PFSK-1 (cell line): ENCODE measurements around the gene PRKN.

Source experiments
- FOXP2 ChIP-seq: optimal IDR thresholded peaks from 2 replicates; pipeline ENCODE3; 2011; ENCODE audit warnings: borderline replicate concordance, control low read depth, inconsistent platforms; ENCODE audit not compliant: insufficient read depth; ENCODE audit errors: extremely low read length, extremely low read depth
- POLR2AphosphoS5 ChIP-seq: IDR thresholded peaks from 2 replicates; pipeline ENCODE4 v1.6.1; 2012; ENCODE audit warnings: low read depth, mild to moderate bottlenecking, control low read depth, low read length, moderate library complexity
- SIN3A ChIP-seq: IDR thresholded peaks from 2 replicates; pipeline ENCODE4 v1.6.1; 2012; ENCODE audit warnings: mild to moderate bottlenecking, low read length, moderate library complexity, borderline replicate concordance; ENCODE audit not compliant: insufficient read depth
- TAF1 ChIP-seq: IDR thresholded peaks from 2 replicates; pipeline ENCODE4 v1.6.1; 2012; ENCODE audit warnings: low read length, control low read depth, borderline replicate concordance; ENCODE audit not compliant: insufficient read depth
- TF ChIP-seq, protein P1 (sequence below), 2 experiments: IDR thresholded peaks; 2 replicates each; pipeline versions ENCODE4 v1.6.1 to v1.8.0; 2011 to 2012; ENCODE audit warnings: low read depth in 2 of 2, low read length in 2 of 2, control low read depth in 1 of 2, inconsistent platforms in 1 of 2, mild to moderate bottlenecking in 1 of 2, moderate library complexity in 1 of 2; ENCODE audit not compliant: insufficient read depth in 1 of 2

Gene PRKN

DNA sequence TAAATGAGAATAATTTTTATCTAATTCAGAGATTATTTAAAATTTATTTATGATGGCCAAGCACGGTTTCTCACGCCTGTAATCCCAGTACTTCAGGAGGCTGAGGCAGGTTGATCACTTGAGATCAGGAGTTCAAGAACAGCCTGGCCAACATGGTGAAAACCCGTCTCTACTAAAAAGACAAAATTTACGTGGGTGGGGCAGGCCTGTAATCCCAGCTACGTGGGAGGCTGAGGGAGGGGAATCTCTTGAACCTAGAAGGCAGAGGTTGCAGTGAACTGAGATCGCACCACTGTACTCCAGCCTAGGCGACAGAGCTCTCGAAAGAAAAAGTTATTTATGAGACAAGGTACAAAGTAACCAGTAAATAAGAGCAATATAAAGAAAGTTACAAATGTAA, 1394.2 kb downstream of the PRKN start:
- TF ChIP-seq TAF1 (no peak), FOXP2 (no peak), SIN3A (no peak), POLR2AphosphoS5 (no peak)
- TF ChIP-seq, protein P1, sequence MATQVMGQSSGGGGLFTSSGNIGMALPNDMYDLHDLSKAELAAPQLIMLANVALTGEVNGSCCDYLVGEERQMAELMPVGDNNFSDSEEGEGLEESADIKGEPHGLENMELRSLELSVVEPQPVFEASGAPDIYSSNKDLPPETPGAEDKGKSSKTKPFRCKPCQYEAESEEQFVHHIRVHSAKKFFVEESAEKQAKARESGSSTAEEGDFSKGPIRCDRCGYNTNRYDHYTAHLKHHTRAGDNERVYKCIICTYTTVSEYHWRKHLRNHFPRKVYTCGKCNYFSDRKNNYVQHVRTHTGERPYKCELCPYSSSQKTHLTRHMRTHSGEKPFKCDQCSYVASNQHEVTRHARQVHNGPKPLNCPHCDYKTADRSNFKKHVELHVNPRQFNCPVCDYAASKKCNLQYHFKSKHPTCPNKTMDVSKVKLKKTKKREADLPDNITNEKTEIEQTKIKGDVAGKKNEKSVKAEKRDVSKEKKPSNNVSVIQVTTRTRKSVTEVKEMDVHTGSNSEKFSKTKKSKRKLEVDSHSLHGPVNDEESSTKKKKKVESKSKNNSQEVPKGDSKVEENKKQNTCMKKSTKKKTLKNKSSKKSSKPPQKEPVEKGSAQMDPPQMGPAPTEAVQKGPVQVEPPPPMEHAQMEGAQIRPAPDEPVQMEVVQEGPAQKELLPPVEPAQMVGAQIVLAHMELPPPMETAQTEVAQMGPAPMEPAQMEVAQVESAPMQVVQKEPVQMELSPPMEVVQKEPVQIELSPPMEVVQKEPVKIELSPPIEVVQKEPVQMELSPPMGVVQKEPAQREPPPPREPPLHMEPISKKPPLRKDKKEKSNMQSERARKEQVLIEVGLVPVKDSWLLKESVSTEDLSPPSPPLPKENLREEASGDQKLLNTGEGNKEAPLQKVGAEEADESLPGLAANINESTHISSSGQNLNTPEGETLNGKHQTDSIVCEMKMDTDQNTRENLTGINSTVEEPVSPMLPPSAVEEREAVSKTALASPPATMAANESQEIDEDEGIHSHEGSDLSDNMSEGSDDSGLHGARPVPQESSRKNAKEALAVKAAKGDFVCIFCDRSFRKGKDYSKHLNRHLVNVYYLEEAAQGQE (IDR thresholded peaks at IDR 0.05; ENCODE audit: insufficient read depth in 1 of 2, low read depth in 2 of 2, low read length in 2 of 2) = no peak

DNA sequence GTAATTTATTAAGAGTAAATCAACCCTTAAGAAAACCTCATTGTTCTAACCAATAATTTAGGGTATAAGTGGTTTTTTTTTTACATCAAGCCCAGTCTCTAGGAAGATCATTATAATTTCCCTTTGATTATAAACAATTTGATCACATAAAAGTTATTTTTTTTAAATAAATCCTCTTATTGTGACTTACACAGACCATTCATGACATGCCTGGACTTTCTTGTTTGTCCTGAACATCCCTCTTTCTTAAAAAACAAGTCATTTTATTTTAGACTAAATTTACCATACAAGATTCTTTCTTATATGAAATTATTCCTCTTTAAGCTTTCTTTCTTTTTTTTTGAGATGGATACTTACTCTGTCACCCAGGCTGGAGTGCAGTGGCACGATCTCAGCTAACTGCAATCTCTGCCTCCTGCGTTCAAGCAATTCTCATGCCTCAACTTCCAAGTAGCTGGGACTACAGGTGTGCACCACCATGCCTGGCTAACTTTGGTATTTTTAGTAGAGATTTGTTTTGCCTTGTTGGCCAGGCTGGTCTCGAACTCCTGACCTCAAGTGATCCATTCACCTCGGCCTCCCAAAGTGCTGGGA, 1400.1 kb downstream of the PRKN start:
- TF ChIP-seq, protein P1 (IDR thresholded peaks at IDR 0.05; ENCODE audit: insufficient read depth in 1 of 2, low read depth in 2 of 2, low read length in 2 of 2) = no peak
- no peak for TF ChIP-seq SIN3A

GRCh38 chr6:161319231-161319630, 1408.3 kb downstream of the PRKN start:
- no peak for TF ChIP-seq FOXP2
- TF ChIP-seq SIN3A = no peak
- no peak for TF ChIP-seq POLR2AphosphoS5
- TF ChIP-seq TAF1 = no peak
- TF ChIP-seq, protein P1 (IDR thresholded peaks at IDR 0.05; ENCODE audit: insufficient read depth in 1 of 2, low read depth in 2 of 2, low read length in 2 of 2) = no peak

DNA sequence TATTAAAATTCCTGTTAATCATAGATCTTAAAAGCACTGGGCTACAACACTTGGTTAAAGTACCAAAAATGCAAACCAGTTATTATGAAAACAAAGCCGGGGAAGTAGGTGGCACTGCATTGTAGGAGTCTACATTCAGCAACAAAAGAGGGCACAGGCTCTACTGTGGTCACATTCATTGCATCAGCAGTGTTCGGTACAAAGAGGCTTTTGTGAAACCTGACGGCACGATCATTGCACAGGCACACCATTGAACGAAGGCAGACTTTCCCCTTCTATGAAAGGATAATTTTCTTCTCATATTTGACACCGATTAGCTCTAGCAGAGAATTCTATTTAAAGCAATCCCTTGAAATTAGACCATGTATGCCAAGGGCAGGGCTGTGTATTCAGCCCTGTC, 1409.1 kb downstream of the PRKN start:
- TF ChIP-seq, protein P1 (IDR thresholded peaks at IDR 0.05; ENCODE audit: insufficient read depth in 1 of 2, low read depth in 2 of 2, low read length in 2 of 2) = no peak
- TF ChIP-seq FOXP2 (no peak), SIN3A (no peak), POLR2AphosphoS5 (no peak), TAF1 (no peak)

DNA sequence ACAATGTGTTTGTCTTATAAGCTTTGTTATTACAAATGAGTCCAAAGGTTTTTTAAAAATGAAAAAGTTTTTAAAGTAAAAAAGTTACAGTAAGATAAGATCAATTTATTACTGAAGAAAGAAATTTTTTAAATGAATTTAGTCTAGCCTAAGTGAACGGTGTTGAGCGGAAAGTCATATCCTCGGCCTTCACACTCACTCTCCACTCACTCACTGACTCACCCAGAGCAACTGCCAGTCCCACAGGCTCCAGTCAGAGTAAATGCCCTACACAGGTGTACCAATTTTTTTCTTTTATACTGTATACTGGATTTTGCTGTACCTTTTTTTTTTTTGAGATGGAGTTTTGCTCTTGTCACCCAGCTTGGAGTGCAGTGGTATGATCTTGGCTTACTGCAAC, 1411.0 kb downstream of the PRKN start:
- TF ChIP-seq FOXP2 (no peak), SIN3A (no peak), POLR2AphosphoS5 (no peak), TAF1 (no peak)
- TF ChIP-seq, protein P1 (IDR thresholded peaks at IDR 0.05; ENCODE audit: insufficient read depth in 1 of 2, low read depth in 2 of 2, low read length in 2 of 2) = no peak
